ENCODE results near the gene GID8.

The GID8 gene

GRCh38 chr20:62945771-62946339 lies 7.9 kb downstream of the GID8 start:
- no peak overlapping the region for H3K4me3 ChIP-seq (ENCODE audit: low read depth, low read length)
- TF ChIP-seq CTCF (IDR thresholded peaks at IDR 0.05; ENCODE audit: low read depth, low read length), result no peak

GRCh38 chr20:62946918-62947317 lies 9.0 kb downstream of the GID8 start:
- H3K4me3 ChIP-seq (ENCODE audit: low read depth, low read length), result no peak overlapping the region
- no peak for TF ChIP-seq CTCF (IDR thresholded peaks at IDR 0.05; ENCODE audit: low read depth, low read length)

- no peak for TF ChIP-seq CTCF (IDR thresholded peaks at IDR 0.05; ENCODE audit: low read depth, low read length)
- no peak overlapping the region for H3K4me3 ChIP-seq (ENCODE audit: low read depth, low read length)
Measured at GRCh38 chr20:62947532-62948300, 9.8 kb downstream of the GID8 start.

GRCh38 chr20:62949153-62949821 lies 11.3 kb downstream of the GID8 start:
- no peak overlapping the region for H3K4me3 ChIP-seq (ENCODE audit: low read depth, low read length)
- no peak for TF ChIP-seq CTCF (IDR thresholded peaks at IDR 0.05; ENCODE audit: low read depth, low read length)

- H3K4me3 ChIP-seq (ENCODE audit: low read depth, low read length), result no peak overlapping the region
- TF ChIP-seq CTCF (IDR thresholded peaks at IDR 0.05; ENCODE audit: low read depth, low read length), result no peak
Measured at GRCh38 chr20:62949962-62950361, 12.0 kb downstream of the GID8 start.

GRCh38 chr20:62950741-62951140 lies 12.8 kb downstream of the GID8 start:
- H3K4me3 ChIP-seq (ENCODE audit: low read depth, low read length), result no peak overlapping the region
- no peak for TF ChIP-seq CTCF (IDR thresholded peaks at IDR 0.05; ENCODE audit: low read depth, low read length)
